GM03348 (cell line): Measurements from ENCODE around the gene GARIN3.
"Not testable (repeated sequence)": the region's sequence is repeated elsewhere in the genome, so short reads cannot be mapped to it uniquely, and the experiment has no call there.

ENCODE experiments used
- DNase-seq: peaks from one replicate; pipeline ENCODE4 v3.0.0; 2012; ENCODE audit warnings: low spot score

GARIN3 gene

DNA sequence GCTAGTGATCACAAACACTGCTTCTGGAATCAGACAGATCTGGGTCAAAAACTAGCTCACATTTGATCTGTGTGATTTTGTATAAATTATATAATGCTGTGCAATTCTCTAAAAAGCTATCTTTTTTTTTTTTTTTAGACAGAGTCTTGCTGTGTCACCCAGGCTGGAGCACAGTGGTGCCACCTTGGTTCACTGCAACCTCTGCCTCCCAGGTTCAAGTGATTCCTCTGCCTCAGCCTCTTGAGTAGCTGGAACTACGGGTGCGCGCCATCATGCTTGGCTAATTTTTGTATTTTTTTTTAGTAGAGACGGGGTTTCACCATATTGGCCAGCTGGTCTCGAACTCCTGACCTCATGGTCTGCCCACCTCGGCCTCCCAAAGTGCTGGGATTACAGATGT is 19.1 kb upstream of the GARIN3 start:
- DNase-seq: not testable (repeated sequence)

DNA sequence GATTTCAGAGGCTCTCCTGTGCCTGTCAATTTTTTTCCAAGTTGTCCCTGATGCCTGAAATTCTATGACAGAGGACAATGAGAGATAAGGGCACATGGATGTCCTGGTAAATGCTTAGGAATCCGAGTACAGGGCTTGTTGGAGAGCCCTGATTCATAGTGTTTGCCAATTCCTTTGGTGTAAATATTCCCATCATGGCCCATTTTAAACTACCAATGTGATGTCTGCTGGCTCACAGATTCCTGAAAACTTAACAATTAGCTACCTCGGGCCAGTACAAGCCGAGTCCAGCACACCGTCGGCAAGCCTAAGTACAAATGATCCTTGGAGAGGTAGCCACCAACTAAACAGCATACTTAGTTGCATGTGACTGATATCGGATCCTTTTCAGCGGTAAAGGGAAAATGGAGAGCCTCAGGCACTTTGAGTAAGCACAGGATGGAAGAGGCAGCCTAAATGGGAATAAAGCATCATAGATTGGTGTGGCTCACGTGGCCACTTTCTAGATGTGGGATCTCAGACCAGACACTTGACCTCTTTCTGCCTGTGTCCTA is 18.1 kb upstream of the GARIN3 start:
- no peak for DNase-seq

DNA sequence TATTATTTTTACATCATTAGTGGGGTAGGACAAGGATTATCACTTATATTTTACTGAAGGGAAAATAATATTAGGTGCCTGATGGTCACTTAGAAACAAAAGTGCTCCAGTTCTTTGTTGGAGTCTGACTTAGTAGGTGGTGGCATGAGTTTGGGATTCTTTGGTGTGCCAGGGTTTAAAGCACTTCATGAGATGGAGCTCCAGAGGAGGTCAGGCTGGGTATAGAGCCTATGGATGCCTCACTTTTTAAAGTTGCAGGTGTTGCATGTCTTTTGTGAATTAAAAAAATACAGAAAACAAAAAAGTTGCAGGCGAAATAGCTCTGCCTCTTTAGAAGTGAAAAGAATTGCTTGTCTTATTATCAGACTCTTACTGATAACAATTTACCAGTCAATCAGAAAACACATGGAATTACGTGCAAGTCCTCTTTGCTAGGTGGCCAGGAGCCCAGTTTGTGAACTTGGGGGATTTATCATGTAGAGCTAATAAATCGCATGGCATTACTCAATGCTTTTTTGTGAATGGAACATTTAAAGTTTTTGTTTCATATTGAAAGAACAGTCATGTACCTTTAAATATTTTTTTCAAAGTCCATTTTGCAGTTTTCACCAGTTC is 16.2 kb upstream of the GARIN3 start:
- no peak for DNase-seq

DNA sequence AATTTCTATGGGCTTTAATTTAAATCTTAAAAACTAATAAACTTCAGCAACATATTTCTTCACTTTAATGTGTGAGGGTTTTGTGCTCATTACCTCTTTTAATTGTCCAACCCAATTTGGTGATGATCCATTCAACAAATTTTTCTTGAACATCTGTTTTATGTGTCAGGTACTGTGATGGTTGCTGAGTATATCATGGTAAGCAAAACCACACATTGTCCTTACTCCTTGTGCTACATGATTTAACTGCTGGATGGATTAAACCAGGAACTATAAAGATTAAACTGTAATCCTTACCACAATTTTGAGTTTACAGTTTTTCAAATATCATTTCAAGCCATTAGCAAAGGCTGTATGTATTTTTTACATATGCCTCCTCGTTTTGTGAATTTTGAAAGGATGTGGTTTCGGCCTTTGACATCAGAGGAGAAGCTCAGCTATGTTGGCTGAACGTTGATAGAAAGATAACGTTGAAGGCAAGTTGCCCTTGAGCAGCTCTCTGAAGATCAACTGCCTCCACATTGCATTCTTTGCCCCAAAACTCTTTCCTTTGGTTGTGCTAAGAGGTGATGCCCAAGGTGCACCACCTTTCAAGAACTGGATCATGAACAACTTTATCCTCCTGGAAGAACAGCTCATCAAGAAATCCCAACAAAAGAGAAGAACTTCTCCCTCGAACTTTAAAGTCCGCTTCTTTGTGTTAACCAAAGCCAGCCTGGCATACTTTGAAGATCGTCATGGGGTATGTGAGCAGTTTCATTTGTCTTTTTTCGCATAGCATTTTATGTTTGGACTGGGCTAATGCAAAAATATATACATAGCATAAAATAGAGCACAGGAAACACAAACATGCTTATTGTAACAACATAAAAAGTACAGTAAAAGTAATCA is 14.6 kb upstream of the GARIN3 start, which contains the start of gene ITK:
TSS of gene ITK (plus strand) at position 467 of the 891 bp plus-strand sequence. CDS start at position 605, 138 bp downstream.
- DNase-seq: no peak

DNA sequence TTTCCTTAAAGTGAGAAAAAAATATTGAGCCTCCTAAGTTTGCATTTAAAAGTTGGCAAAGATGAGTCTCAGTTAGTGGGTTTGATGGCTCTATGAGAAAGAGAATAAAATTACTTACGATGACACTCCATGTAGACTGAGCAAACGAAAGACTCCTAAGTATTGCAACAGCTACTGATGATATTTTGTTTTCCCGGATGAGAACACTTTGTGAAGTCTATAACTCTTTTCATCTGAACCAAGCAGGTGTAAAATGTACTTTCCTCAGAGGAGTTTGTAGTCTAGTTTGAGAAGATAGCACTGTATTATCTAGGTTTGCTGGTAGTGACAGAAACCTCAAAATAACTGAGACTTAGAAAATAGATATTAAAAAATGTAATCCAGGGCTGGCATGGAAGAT is 12.9 kb upstream of the GARIN3 start:
- no peak for DNase-seq

DNA sequence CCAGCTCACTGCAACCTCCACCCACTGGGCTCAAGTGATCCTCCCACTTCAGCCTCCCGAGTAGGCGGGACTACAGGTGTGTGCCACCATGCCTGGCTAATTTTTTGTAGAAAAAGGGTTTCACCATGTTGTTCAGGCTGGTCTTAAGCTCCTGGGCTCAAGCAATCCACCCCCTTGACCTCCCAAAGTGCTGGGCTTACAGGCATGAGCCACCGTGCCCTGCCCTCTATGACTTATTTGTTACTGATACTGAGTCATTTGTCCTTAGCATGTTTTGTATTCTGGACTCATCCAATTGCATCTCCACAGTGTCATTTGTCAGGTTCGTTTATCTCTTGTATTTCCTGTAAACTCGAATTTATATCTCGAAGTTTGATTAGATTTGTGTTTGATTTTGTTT is 11.9 kb upstream of the GARIN3 start:
- no peak for DNase-seq

DNA sequence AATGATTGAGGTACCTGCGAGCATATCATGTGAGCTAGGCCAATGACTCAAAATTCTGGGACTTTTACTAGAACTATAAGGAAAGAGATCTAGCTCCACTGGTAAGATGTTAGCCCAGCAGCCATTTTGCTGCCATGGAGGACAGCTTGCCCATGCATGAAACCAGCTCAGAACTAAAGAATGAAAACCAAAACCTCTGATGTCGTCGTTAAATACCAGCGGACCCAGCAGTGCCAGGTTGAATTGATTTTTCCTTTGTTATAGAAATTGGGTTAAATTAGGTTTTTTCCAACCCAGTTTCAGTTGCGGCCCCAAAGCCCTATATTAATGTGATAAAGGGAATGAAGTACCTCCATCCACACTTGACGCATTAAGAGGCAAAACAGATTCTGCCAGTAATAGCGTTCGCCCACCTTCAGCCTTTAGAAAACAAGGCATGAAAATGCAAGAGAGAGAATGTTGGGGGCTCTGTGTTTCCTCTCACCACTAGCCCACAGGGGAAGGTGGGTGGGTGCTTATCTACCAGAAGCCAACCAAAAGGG is 9.1 kb upstream of the GARIN3 start:
- no peak for DNase-seq

DNA sequence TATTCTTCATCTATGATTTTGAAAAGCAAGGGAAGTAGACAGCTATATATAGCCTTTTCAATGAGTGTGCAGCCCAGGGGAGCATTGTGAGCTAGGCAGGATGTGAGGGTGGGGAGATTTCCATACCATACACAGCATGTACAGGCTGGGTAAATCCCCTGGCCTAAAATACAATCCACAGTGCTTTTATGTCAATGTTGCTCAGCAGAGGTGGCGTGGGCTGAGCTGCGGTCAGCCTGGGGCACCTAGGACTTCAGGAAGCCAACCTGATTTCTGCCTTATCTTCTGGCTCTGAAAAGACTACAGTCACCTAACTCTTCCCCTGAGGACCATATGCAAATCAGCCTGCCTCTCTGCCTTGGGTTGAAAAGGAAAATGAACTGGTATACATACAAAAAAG is 6.3 kb upstream of the GARIN3 start:
- no peak for DNase-seq

DNA sequence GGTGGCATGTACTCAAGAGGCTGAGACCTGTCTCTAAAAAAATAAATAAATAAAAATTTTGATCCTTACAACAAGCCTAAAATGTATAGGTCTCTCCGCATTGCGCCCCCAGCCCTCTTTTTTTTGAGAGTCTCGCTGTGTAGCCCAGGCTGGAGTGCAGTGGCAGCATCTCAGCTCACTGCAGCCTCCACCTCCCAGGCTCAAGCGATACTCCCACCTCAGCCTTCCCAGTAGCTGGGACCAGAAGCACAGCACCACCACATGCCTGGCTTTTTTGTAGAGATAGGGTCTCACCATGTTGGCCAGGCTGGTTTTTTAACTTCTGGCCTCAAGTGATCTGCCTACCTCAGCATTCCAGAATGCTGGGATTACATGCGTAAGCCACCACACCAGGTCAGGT is 2.2 kb upstream of the GARIN3 start:
- DNase-seq: no peak

DNA sequence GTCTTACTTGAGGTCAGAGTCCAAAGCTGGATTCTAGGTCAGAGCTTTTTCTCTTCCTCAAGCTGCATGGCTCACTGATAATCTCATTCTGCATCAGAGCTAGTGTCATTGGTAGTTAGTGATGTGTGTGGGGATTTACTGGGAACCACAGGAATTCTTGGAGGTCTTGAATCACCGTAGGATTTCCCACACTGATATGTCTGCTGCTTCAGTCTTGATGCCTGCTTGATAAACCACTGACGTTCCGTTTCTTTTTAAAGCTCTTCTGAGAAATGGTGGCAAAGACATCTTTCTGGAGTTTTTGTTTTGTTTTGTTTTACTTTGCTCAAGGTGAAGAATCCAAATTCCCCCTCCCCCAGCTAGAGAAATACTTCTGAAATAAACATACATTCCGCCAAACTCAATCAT is 1.2 kb upstream of the GARIN3 start:
- DNase-seq: peak; percentile 22

DNA sequence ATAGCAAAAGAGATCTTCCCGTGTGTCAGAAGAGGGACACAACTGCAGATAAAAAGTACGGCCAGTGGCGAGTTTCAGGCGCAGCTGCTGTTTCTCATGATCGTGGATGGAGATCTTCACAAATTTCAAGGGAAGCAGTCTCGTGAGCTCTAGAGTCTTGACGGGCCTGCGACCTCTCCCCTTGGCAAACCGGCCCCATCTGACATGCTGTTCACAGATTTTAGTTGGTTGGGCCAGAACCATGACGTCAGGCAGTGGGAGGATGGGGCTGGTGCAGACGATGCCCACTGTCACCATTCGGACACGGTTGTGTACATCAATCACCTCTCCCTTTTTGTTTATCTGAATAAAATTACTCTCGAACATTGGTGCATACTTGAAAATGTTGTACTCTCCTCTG is 396 bp downstream of the GARIN3 start:
- no peak for DNase-seq

DNA sequence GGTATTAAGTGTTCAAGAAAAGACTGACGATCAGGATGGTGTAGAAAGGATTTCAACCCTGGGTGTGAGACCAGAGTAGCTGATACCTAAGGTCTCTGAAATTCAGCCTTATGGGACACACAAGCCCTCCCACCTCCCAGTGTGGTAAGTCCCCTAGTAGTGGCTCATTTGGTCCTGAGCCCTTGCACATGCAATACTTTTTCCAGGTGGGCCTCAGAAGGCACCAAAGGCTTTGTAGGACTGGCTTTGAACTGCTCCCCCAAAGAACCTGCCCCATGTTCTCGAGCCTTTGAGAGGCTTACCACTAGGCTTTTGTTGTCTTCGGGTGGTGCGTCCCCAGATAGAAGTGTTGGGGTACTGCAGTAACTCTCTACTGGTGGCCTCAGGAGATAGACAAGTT is 803 bp downstream of the GARIN3 start:
- no peak for DNase-seq

DNA sequence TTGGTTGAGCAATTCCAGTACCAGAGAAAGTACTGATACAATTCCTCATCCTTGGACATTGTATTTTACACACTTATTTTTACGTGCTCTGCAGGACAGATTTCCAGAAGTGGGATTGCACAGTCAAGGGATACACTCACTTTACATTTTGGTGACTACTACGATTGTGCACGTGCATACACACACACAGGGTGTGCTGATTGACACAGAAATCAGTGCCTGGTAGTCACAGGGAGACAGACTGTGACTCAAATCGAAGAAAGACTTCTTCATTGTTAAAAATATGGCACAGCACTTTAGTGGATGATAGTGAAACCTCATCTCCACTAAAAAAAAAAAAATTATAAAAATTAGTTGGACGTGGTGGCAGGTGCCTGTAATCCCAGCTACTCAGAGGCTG is 1.5 kb downstream of the GARIN3 start:
- no peak for DNase-seq

DNA sequence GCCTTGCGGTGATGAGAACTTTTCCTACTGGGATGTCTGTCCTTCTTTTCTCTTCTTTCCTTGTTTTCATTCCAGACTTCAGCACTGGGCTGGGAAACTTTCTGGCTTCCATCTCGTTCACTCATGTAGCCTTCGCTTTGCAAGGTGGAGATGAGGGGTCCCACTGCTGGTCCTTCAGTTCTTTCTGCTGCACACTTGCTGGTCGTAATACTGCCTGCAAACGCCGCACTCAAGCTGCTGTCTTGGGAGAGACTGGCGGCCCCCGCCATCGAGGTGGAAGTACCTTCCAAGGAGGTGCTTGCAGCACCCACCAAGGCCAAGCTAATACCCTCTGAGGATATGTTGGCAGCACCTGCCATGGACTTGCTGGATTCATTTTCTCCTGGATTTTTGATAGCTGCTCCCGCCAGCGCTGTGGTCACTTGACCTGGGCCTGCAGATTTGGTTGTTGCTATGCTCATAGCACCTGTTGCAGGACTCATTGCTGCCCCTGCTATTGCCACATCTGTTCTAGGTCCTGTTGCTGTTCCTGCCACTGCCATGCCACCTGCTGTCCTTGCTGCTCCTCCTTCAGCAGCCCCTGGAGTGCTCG is 3.0 kb downstream of the GARIN3 start:
- no peak for DNase-seq

DNA sequence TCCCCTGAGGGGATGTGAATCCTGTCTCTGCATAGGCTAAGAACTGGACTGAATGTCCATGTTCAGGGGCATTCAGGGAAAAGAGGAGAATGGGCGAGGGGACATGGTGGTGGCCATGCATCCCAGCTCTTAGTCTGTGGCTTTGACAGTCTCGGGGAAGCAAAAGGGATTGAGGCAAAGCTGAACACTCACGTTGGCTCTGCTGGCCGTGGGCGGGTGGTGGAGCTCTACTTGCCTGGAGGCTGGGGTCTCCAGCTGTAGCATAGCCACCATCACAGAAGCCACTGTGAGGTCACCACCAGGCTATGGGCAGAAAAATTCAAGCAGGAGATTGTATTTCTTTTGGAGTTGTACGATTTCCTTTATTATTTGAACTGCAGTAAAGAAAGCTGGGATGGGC is 4.1 kb downstream of the GARIN3 start:
- DNase-seq: no peak

DNA sequence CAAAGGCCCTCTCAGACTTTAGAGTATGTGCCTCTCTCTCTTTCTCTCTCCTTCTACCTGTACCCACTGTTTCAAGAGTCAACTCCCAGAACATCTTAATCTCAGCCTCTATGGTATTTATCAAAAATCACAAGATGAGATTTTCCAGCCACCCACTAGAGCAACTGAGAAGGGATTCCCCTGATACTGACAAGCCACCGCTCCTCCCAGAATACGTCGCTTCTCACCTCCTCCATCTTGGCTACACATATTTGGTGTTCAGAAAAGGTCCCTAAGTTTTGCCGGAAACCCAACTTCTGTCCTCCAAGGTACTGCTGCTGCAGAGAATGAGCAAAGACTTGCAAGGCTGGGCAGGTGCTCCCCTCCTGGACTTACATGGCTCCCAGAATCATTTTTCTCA is 6.1 kb downstream of the GARIN3 start:
- no peak for DNase-seq

DNA sequence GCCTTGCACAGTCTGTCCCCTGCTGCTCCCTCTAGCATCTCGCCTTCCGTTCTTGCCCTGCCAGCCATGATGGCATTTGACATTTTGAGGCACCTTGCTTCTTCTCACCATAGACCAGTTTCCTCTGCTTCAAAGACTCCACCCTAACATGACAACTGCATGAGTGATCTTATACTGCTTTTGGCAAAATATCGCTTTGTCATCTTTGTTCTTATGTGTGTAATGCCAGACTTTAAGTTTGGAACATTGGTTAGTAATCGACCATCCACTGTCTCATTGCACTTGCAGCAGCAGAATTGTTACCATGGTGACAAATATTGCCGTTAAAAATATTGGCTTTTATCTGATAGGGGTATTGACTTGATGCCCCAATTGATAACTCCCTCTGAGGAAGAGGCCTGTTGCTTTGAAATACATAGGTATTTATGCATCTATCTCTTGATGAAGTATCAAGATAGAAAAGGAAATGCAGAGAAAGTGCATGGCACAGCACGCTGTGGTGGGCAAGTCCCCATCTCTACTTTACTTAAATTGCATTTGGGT is 6.8 kb downstream of the GARIN3 start:
- no peak for DNase-seq

DNA sequence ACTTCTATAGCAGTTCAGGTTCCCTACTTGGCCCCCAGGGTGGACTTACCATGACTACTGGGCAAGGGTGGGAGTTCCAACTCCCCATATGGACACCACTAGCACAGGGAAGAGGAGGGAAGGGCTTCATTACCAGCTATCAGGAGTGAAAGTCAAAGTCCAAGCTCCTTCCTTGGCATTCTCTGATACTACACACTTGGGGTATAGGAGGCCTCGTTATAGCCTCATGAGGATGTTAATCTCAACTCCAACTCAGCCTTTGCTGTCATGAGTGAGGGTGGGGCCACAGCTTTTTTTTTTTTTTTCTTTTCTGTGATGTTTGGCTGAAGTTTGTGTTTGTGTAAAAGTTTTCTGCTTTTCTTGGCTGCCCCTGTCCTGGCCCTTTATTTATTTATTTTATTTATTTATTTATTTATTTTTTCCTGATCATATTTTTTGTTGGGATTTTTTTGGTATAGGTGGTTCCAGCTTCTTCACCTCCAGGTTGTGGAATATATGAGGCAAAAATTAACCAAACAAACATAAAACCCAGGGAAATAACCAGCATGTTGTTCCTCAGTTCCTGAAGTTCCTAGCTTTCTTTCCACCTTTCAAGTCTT is 8.7 kb downstream of the GARIN3 start:
- DNase-seq: no peak

DNA sequence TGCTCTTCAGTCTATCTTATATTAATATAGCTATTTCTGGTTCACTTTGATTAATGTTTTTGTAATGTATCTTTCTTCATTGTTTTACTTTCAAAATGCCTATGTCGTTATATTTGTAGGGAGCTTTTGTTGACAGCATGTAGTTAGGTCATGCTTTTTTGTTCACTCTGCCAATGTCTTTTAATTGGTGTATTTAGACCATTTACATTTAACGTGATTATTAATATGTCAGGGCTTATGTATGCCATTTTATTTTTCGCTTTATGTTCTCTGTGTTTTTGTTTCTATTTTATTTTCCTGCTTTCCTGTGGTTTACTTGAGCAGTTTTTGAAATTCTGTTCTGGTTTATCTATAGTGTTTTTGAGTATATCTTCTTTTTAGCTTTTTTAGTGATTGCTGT is 10.8 kb downstream of the GARIN3 start:
- DNase-seq: no peak

DNA sequence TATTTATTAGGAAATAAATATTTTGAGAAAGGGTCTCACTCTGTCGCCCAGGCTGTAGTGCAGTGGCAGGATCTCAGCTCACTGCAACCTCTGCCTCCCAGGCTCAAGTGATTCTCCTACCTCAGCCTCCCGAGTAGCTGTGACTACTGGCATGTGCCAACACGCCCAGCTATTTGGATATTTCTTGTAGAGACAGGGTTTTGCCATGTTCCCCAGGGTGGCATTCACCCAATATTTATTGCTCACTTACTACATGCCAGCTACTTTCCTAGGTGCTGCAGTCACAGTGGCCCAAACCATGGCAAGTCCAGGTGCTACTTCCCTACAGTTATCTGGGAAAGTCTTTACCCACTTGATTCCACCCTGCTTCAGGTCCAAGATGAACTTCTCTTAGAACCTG is 15.1 kb downstream of the GARIN3 start:
- no peak for DNase-seq

DNA sequence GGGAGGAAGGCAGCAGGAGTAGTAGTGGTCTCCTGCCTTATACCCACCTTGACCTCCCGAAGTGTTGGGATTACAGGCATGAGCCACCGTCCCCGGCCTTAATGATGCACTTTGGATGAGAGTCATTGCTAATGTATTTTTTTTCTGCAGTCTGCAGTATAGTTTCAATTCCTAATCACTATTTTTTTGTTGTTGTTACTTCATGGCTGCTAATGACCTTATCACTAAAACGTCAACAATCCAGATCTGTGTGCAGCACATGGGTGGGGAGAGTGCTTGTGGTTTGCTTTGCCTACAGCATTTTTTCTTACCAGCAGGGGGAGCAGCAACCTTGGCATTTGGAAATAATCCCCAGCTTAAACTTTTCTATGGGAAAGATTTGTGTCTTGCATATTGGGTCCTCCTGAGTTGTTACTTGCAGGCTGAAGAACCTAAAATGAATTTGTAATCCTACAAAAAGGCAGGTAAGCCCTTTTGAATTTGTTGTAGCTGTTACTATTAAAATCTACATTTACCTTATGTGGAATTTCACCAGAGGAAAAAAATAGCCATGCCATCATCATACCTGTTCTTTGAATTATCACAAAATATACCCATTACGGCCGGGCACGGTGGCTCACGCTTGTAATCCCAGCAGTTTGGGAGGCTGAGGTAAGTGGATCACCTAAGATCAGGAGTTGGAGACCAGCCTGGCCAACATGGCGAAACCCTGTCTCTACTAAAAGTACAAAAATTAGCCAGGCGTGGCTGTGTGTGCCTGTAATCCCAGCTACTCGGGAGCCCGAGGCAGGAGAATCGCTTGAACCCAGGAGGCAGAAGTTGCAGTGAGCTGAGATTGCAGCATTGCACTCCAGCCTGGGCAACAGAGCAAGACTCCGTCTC is 17.1 kb downstream of the GARIN3 start:
- peak; percentile 77 for DNase-seq
